T-helper 1 cell treated with Interleukin-12 subunit alpha and Interleukin-12 subunit beta and Interleukin-4 antibody, amounts not matched to agents 30 μg/mL and 1 μg/mL, for 36 hours (primary cell): ENCODE measurements around the gene STXBP3.

Experiments
- H3K27ac Mint-ChIP-seq: one replicate; pipeline ENCODE4 v1.8.0; 2021; ENCODE audit warnings: mild to moderate bottlenecking, mixed read lengths
- H3K27me3 Mint-ChIP-seq: one replicate; pipeline ENCODE4 v1.8.0; 2021; ENCODE audit warnings: low read depth, mixed read lengths
- H3K36me3 Mint-ChIP-seq: one replicate; pipeline ENCODE4 v1.8.0; 2021; ENCODE audit warnings: low read depth, mixed read lengths
- H3K4me1 Mint-ChIP-seq: one replicate; pipeline ENCODE4 v1.8.0; 2021; ENCODE audit warnings: low read depth, mixed read lengths
- H3K4me3 Mint-ChIP-seq: one replicate; pipeline ENCODE4 v1.8.0; 2021; ENCODE audit warnings: mild to moderate bottlenecking, moderate library complexity, mixed read lengths
- H3K9me3 Mint-ChIP-seq: one replicate; pipeline ENCODE4 v1.8.0; 2021; ENCODE audit warnings: mixed read lengths

STXBP3 gene

GRCh38 chr1:108803548-108803947, 57.1 kb downstream of the STXBP3 start:
- H3K4me3 Mint-ChIP-seq, result no peak overlapping the region
- no peak overlapping the region for H3K27ac Mint-ChIP-seq
- peaks cover 38% of the 10 kb centered on the region for H3K36me3 Mint-ChIP-seq
- no peaks in the 10 kb centered on the region for H3K9me3 Mint-ChIP-seq
- H3K27me3 Mint-ChIP-seq, result no peaks in the 10 kb centered on the region
- no peaks in the 10 kb centered on the region for H3K4me1 Mint-ChIP-seq

GRCh38 chr1:108808438-108808837, 62.0 kb downstream of the STXBP3 start:
- Mint-ChIP-seq H3K27me3 (no peaks in the 10 kb centered on the region), H3K4me3 (no peak overlapping the region), H3K27ac (no peak overlapping the region), H3K4me1 (no peaks in the 10 kb centered on the region), H3K9me3 (no peaks in the 10 kb centered on the region), H3K36me3 (peaks cover 25% of the 10 kb centered on the region)

- Mint-ChIP-seq H3K4me3 (no peak overlapping the region), H3K36me3 (peaks cover 13% of the 10 kb centered on the region), H3K27me3 (peaks cover 7% of the 10 kb centered on the region), H3K27ac (no peak overlapping the region), H3K4me1 (peaks cover 1% of the 10 kb centered on the region), H3K9me3 (no peaks in the 10 kb centered on the region)
These were observed 65.1 kb downstream of the STXBP3 start for GRCh38 chr1:108811611-108812010.

GRCh38 chr1:108813326-108813725, 66.9 kb downstream of the STXBP3 start:
- Mint-ChIP-seq H3K27ac (no peak overlapping the region), H3K36me3 (peaks cover 10% of the 10 kb centered on the region), H3K27me3 (peaks cover 11% of the 10 kb centered on the region), H3K9me3 (no peaks in the 10 kb centered on the region), H3K4me1 (peaks cover 1% of the 10 kb centered on the region), H3K4me3 (no peak overlapping the region)

- peaks cover 4% of the 10 kb centered on the region for H3K36me3 Mint-ChIP-seq
- H3K4me3 Mint-ChIP-seq, result no peak overlapping the region
- H3K27me3 Mint-ChIP-seq, result peaks cover 11% of the 10 kb centered on the region
- H3K4me1 Mint-ChIP-seq, result peaks cover 1% of the 10 kb centered on the region
- no peaks in the 10 kb centered on the region for H3K9me3 Mint-ChIP-seq
- no peak overlapping the region for H3K27ac Mint-ChIP-seq
These were observed 68.1 kb downstream of the STXBP3 start for GRCh38 chr1:108814343-108815125.

GRCh38 chr1:108815566-108815965, 69.1 kb downstream of the STXBP3 start:
- no peak overlapping the region for H3K4me3 Mint-ChIP-seq
- H3K27ac Mint-ChIP-seq, result no peak overlapping the region
- H3K4me1 Mint-ChIP-seq, result peaks cover 1% of the 10 kb centered on the region
- no peaks in the 10 kb centered on the region for H3K9me3 Mint-ChIP-seq
- H3K27me3 Mint-ChIP-seq, result peaks cover 11% of the 10 kb centered on the region
- H3K36me3 Mint-ChIP-seq, result peaks cover 2% of the 10 kb centered on the region

- Mint-ChIP-seq H3K9me3 (no peaks in the 10 kb centered on the region), H3K4me3 (no peak overlapping the region), H3K27me3 (peaks cover 12% of the 10 kb centered on the region), H3K27ac (no peak overlapping the region), H3K36me3 (peaks cover 2% of the 10 kb centered on the region), H3K4me1 (peaks cover 1% of the 10 kb centered on the region)
These were observed 69.8 kb downstream of the STXBP3 start for GRCh38 chr1:108816049-108816893.

- Mint-ChIP-seq H3K27me3 (peaks cover 18% of the 10 kb centered on the region), H3K36me3 (peaks cover 2% of the 10 kb centered on the region), H3K27ac (no peak overlapping the region), H3K9me3 (no peaks in the 10 kb centered on the region), H3K4me1 (peaks cover 1% of the 10 kb centered on the region), H3K4me3 (no peak overlapping the region)
These were observed 70.5 kb downstream of the STXBP3 start for GRCh38 chr1:108817016-108817415.

GRCh38 chr1:108817811-108818210, 71.3 kb downstream of the STXBP3 start:
- Mint-ChIP-seq H3K4me3 (no peak overlapping the region), H3K27ac (no peak overlapping the region)

GRCh38 chr1:108819878-108820277, 73.4 kb downstream of the STXBP3 start:
- Mint-ChIP-seq H3K4me3 (no peak overlapping the region), H3K27ac (no peak overlapping the region), H3K36me3 (no peaks in the 10 kb centered on the region), H3K9me3 (no peaks in the 10 kb centered on the region), H3K4me1 (peaks cover 4% of the 10 kb centered on the region), H3K27me3 (peaks cover 28% of the 10 kb centered on the region)

More at GRCh38 chr1:108817811-108818210, 71.3 kb downstream of the STXBP3 start:
- peaks cover 4% of the 10 kb centered on the region for H3K4me1 Mint-ChIP-seq
- peaks cover 2% of the 10 kb centered on the region for H3K36me3 Mint-ChIP-seq
- H3K9me3 Mint-ChIP-seq, result no peaks in the 10 kb centered on the region
- peaks cover 20% of the 10 kb centered on the region for H3K27me3 Mint-ChIP-seq

- Mint-ChIP-seq H3K27ac (no peak overlapping the region), H3K36me3 (no peaks in the 10 kb centered on the region), H3K27me3 (peaks cover 23% of the 10 kb centered on the region), H3K9me3 (no peaks in the 10 kb centered on the region), H3K4me1 (peaks cover 9% of the 10 kb centered on the region), H3K4me3 (no peak overlapping the region)
These were observed 77.2 kb downstream of the STXBP3 start for GRCh38 chr1:108823632-108824031.

- no peaks in the 10 kb centered on the region for H3K9me3 Mint-ChIP-seq
These were observed 77.6 kb downstream of the STXBP3 start for GRCh38 chr1:108824051-108824450.

GRCh38 chr1:108826081-108826635, 79.7 kb downstream of the STXBP3 start:
- no peaks in the 10 kb centered on the region for H3K36me3 Mint-ChIP-seq
- peaks cover 9% of the 10 kb centered on the region for H3K4me1 Mint-ChIP-seq
- H3K4me3 Mint-ChIP-seq, result no peak overlapping the region
- H3K27ac Mint-ChIP-seq, result no peak overlapping the region
- no peaks in the 10 kb centered on the region for H3K9me3 Mint-ChIP-seq
- H3K27me3 Mint-ChIP-seq, result peaks cover 23% of the 10 kb centered on the region

More at GRCh38 chr1:108824051-108824450, 77.6 kb downstream of the STXBP3 start:
- Mint-ChIP-seq H3K4me1 (peaks cover 9% of the 10 kb centered on the region), H3K27me3 (peaks cover 23% of the 10 kb centered on the region), H3K27ac (no peak overlapping the region), H3K36me3 (no peaks in the 10 kb centered on the region), H3K4me3 (no peak overlapping the region)

- H3K4me3 Mint-ChIP-seq, result no peak overlapping the region
These were observed 81.8 kb downstream of the STXBP3 start for GRCh38 chr1:108828074-108828961.

More at GRCh38 chr1:108828074-108828961, 81.8 kb downstream of the STXBP3 start:
- H3K27me3 Mint-ChIP-seq, result peaks cover 9% of the 10 kb centered on the region
- peaks cover 8% of the 10 kb centered on the region for H3K4me1 Mint-ChIP-seq
- H3K27ac Mint-ChIP-seq, result no peak overlapping the region
- no peaks in the 10 kb centered on the region for H3K9me3 Mint-ChIP-seq
- H3K36me3 Mint-ChIP-seq, result no peaks in the 10 kb centered on the region
